Sigmoid colon (tissue), 7 donors: ENCODE measurements around the gene FILIP1L. TPM values are rescaled to one million over a fixed set of nuclear protein-coding genes. Genes with fewer than 3 reads are reported as not detected.

ENCODE experiments used
- DNase-seq: peaks from one replicate; pipeline ENCODE4 v3.0.0-alpha.2; 2019
- H3K27ac ChIP-seq, 4 donors: fragments of 200-600 bp; sonication (generic); one replicate each; pipeline ENCODE4 v1.5.1; 2016 to 2019; ENCODE audit warnings: mild to moderate bottlenecking in 1 of 4
- H3K27me3 ChIP-seq, 3 donors: fragments of 200-600 bp; sonication (generic); one replicate each; pipeline ENCODE4 v1.5.1; 2019; ENCODE audit warnings: mild to moderate bottlenecking in 1 of 3
- H3K36me3 ChIP-seq, 4 donors: fragments of 200-600 bp; sonication (generic); one replicate each; pipeline ENCODE4 v1.5.1; 2016 to 2019
- H3K4me1 ChIP-seq, 4 donors: fragments of 200-600 bp; sonication (generic); one replicate each; pipeline ENCODE4 v1.5.1; 2017 to 2019
- H3K4me3 ChIP-seq, 4 donors: fragments of 200-600 bp; sonication (generic); one replicate each; pipeline ENCODE4 v1.5.1; 2017 to 2019; ENCODE audit warnings: mild to moderate bottlenecking in 2 of 4, moderate library complexity in 1 of 4
- H3K9me3 ChIP-seq, 4 donors: fragments of 200-600 bp in 3 of 4; sonication (generic) in 3 of 4; one replicate each; pipeline versions ENCODE4 v1.5.1 to v1.6.1; 2013 to 2019
- EP300 ChIP-seq, 4 donors: sonication (generic); formaldehyde crosslinking; IDR thresholded peaks; one replicate each; pipeline ENCODE4 v1.6.1; 2017; ENCODE audit warnings: antibody characterized with exemption in 4 of 4
- POLR2A ChIP-seq, 2 donors: fragments of 450-650 bp; IDR thresholded peaks; one replicate each; pipeline ENCODE4 v1.6.1; 2016; ENCODE audit warnings: antibody characterized with exemption in 2 of 2, mild to moderate bottlenecking in 2 of 2, moderate library complexity in 2 of 2
- POLR2AphosphoS5 ChIP-seq, 4 donors: sonication (generic); formaldehyde crosslinking; IDR thresholded peaks; one replicate each; pipeline ENCODE4 v1.6.1; 2017; ENCODE audit warnings: antibody characterized with exemption in 4 of 4
- WGBS, 2 donors: extraction: QIAGEN DNeasy Blood & Tissue Kit; methylation state at CpG; one replicate each; pipeline ENCODE4 v1.1.7; 2013; 5-methylcytosine and 5-hydroxymethylcytosine counted together
- intact Hi-C: fragments of 100-400 bp; cut with DNase I; formaldehyde crosslinking; loops from one replicate; pipeline ENCODE4 v1.15.1; 2023
- polyA plus RNA-seq, 3 donors: library from polyadenylated mRNA; stranded (reverse); fragments of 200-250 nt; gene quantifications; one replicate each; pipeline ENCODE4 v1.2.3, GENCODE V29; 2013
- total RNA-seq, 4 donors: library from RNA; depleted of rRNA; stranded (reverse); fragments of >200 nt; gene quantifications; one replicate each; pipeline ENCODE4 v1.1.0, GENCODE V29; 2016
- TF ChIP-seq, protein P1 (sequence below), 4 experiments: fragments of 450-650 bp in 3 of 4; fragments of 200-600 bp in 1 of 4; IDR thresholded peaks; one replicate each; pipeline ENCODE4 v1.5.1; 2016 to 2019; ENCODE audit warnings: antibody characterized with exemption in 4 of 4, mild to moderate bottlenecking in 3 of 4, moderate library complexity in 2 of 4
- donor health status: healthy with polysubstance abuse.
- donor health status: Bipolar disorder and iron deficiency.
- donor health status: healthy.

FILIP1L gene
- total and polyA plus RNA-seq, 7 donors = 6.0 to 93.3 (median 42.5) TPM

DNA sequence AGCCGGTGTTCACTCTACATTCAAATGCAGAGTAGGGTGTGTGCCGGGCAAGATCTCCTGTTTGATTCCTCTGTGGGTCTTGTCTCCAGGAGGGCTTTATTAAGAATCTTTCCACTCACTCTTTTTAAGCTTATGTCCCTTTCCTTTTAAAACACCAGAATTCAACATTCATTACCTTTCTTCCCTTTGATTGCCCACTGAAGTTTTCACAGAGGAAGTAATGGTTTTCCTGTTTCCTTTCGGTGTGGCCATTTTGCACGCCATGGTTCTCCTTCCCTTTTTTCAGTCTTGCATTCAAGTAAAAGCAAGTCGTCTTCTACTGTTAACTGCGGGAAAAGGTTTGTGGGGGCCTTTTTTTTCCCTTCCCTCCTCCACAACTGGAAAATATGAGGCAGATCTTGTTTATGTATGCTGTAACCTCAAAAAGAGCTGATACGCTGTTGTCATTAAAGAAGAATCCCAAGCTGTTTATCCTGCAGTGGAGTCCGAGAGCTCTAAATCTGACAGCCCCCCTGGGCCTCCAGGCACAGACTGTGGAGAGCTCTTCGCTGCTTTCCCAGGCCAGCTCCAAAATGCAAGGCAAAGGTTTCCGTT, 40.5 kb downstream of the FILIP1L start:
- DNase-seq = peak; percentile 64
- no peaks in the 10 kb centered on the region for H3K9me3 ChIP-seq
- no peaks in the 10 kb centered on the region for H3K27me3 ChIP-seq
- peaks cover 0 to 43% (median 35%) of the 10 kb centered on the region in 4 donors for H3K4me1 ChIP-seq
- peak overlapping the region; percentile 49 to 76 (median 66) for H3K27ac ChIP-seq
- intact Hi-C loops = no loop called here
- H3K4me3 ChIP-seq = peak overlapping the region in 1 of 4 donors; percentile 5
- no peak for TF ChIP-seq POLR2A (IDR thresholded peaks at IDR 0.05)
- TF ChIP-seq, protein P1, sequence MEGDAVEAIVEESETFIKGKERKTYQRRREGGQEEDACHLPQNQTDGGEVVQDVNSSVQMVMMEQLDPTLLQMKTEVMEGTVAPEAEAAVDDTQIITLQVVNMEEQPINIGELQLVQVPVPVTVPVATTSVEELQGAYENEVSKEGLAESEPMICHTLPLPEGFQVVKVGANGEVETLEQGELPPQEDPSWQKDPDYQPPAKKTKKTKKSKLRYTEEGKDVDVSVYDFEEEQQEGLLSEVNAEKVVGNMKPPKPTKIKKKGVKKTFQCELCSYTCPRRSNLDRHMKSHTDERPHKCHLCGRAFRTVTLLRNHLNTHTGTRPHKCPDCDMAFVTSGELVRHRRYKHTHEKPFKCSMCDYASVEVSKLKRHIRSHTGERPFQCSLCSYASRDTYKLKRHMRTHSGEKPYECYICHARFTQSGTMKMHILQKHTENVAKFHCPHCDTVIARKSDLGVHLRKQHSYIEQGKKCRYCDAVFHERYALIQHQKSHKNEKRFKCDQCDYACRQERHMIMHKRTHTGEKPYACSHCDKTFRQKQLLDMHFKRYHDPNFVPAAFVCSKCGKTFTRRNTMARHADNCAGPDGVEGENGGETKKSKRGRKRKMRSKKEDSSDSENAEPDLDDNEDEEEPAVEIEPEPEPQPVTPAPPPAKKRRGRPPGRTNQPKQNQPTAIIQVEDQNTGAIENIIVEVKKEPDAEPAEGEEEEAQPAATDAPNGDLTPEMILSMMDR (IDR thresholded peaks at IDR 0.05) = no peak
- peak in 1 of 4 donors; percentile 6 for TF ChIP-seq POLR2AphosphoS5 (IDR thresholded peaks at IDR 0.05)
- no peak for TF ChIP-seq EP300 (IDR thresholded peaks at IDR 0.05)
- WGBS, 2 donors = 39 to 79% methylated on average over 10 of the region's 10 CpGs
- H3K36me3 ChIP-seq = no peaks in the 10 kb centered on the region

DNA sequence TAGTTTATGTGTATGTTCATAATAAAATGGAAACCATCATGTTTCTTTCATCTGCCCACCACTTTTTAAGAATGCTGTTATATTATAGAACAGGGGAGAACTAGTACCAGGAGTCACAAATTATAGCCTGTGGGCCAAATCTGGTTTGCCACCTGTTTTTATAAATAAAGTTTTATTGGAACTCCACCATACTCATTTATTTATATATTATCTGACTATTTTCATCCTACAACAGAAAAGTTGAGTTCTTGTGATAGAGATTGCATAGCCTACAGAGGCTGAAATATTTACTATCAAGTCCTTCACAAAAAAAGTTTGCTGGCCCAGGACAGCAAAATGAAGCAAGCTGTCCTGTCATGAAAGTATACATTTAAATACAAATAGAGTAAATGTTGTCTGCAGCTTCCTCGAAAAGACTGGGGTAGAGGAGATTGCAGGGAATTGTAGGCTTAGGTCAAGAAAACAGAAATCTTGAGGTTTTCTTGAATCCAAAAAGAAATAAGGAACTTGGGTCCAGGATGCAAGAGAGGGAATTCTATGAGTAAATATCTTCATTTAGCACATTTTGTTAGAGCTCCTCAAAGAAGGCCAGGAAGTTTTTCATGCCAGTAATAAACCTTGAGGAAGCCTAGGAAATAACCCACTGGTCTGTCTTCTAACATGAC, 41.1 kb downstream of the FILIP1L start:
- peaks cover 0 to 43% (median 35%) of the 10 kb centered on the region in 4 donors for H3K4me1 ChIP-seq
- DNase-seq = no peak
- no peaks in the 10 kb centered on the region for H3K27me3 ChIP-seq
- no peaks in the 10 kb centered on the region for H3K36me3 ChIP-seq
- no peak for TF ChIP-seq POLR2AphosphoS5 (IDR thresholded peaks at IDR 0.05)
- TF ChIP-seq POLR2A (IDR thresholded peaks at IDR 0.05) = no peak
- H3K27ac ChIP-seq = peak overlapping the region; percentile 49 to 76 (median 66)
- no peaks in the 10 kb centered on the region for H3K9me3 ChIP-seq
- intact Hi-C loops = no loop called here
- no peak overlapping the region for H3K4me3 ChIP-seq
- 76 to 83% methylated on average over 1 of the region's 1 CpG for WGBS, 2 donors

DNA sequence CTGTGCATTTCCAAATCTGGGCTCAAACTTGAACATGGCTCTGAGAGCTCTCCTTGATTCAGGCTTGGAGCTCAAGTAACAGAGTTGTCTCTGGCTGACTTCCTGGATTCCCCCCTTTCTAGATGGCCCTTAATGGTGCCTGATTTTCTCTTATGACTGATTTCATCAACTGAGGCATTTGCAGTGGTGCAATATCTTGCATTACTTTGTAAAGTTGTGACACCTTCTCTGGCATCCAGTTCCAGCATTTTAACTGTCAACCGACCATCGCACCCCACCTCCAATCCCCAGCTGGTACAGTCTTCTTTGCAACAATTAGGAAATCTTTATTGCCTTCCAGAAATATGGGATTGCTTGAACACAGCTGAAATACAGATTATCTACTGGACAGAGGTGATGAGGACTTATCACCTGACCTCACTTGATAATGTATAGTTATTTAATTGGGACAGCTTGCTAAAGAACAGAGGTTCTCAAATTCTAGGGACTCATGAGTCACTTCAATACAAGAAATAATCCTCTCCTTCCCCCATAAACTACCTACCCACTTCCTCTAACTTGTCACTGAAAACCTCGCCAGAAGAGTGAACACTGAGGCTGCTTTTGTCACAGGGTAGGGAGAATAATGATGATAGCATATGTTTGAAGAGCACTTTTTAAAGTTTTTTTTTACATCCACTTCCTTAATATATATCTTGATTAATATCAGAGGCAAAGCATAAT, 41.8 kb downstream of the FILIP1L start:
- Histone ChIP-seq H3K4me1 (peaks cover 0 to 41% (median 34%) of the 10 kb centered on the region in 4 donors), H3K36me3 (no peaks in the 10 kb centered on the region), H3K27me3 (no peaks in the 10 kb centered on the region), H3K4me3 (no peak overlapping the region), H3K9me3 (no peaks in the 10 kb centered on the region), H3K27ac (no peak overlapping the region)
- WGBS, 2 donors = 83 to 94% methylated on average over 3 of the region's 3 CpGs
- TF ChIP-seq POLR2AphosphoS5 (IDR thresholded peaks at IDR 0.05) = no peak
- TF ChIP-seq POLR2A (IDR thresholded peaks at IDR 0.05) = no peak
- intact Hi-C loops = no loop called here
- no peak for DNase-seq

DNA sequence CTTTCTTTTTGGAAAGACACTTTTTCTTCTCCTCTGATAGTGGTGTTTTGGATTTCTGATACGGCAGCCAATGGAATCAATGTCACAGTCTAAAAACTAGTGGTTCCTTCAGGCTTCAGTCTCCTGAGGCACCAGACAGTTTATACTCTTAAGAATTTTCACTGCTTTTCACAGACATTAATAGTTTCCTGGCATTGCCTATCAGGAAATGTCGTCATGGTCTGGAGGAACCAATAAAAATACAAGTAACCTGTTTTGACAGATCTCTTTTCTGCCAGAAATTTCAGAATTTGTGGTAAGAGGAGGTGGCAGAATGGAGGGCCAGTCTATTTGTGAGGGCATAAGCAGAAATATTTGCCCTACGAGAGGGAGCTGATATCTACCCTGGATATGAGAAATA, 44.8 kb downstream of the FILIP1L start:
- H3K4me1 ChIP-seq = peaks cover 0 to 28% (median 17%) of the 10 kb centered on the region in 4 donors
- H3K4me3 ChIP-seq = no peak overlapping the region
- intact Hi-C loops = loop anchor here (2.0 kb wide), 1 partner anchor 185 kb away; no protein-coding TSS in a partner anchor
- TF ChIP-seq POLR2AphosphoS5 (IDR thresholded peaks at IDR 0.05) (no peak), EP300 (IDR thresholded peaks at IDR 0.05) (no peak), POLR2A (IDR thresholded peaks at IDR 0.05) (no peak)
- TF ChIP-seq, protein P1 (IDR thresholded peaks at IDR 0.05) = no peak
- H3K27me3 ChIP-seq = no peaks in the 10 kb centered on the region
- H3K27ac ChIP-seq = peak overlapping the region in 2 of 4 donors; percentile 22 to 50
- H3K36me3 ChIP-seq = no peaks in the 10 kb centered on the region
- DNase-seq = no peak
- H3K9me3 ChIP-seq = no peaks in the 10 kb centered on the region
- 79 to 91% methylated on average over 3 of the region's 3 CpGs for WGBS, 2 donors

DNA sequence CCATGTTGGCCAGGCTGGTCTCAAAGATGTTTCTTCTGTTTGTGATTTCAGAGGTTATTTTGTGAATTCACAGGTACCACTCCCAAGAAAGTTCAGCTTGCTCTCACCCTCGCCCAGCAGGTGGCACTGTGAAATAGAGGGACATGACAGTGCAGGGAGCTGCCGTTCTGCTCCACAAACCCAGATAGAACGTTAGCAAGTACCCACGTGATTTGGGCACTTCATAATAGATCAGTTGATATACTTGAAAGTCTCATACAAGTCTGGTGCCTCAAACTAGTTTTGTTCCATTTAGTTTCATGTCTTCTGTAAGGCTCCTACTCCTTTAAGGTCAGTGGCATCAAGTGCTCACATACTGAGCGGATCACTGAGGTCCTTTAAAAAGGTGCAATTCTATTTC, 45.5 kb downstream of the FILIP1L start:
- H3K27me3 ChIP-seq = no peaks in the 10 kb centered on the region
- H3K4me1 ChIP-seq = peaks cover 0 to 27% (median 15%) of the 10 kb centered on the region in 4 donors
- WGBS, 2 donors = 11 to 25% methylated on average over 5 of the region's 5 CpGs
- H3K27ac ChIP-seq = peak overlapping the region in 2 of 4 donors; percentile 22 to 50
- TF ChIP-seq, protein P1 (IDR thresholded peaks at IDR 0.05) = peak in 3 of 4 experiments; percentile 67
- no peak for TF ChIP-seq POLR2A (IDR thresholded peaks at IDR 0.05)
- no peaks in the 10 kb centered on the region for H3K9me3 ChIP-seq
- intact Hi-C loops = loop anchor here (2.0 kb wide), 1 partner anchor 186 kb away; no protein-coding TSS in a partner anchor
- DNase-seq = peak; percentile 85
- H3K36me3 ChIP-seq = no peaks in the 10 kb centered on the region
- no peak overlapping the region for H3K4me3 ChIP-seq
